Esophagus muscularis mucosa (tissue), 3 donors: ENCODE measurements around the gene GNA12.

Experiments
- CTCF ChIP-seq, 3 experiments: fragments of 200-600 bp in 2 of 3; fragments of 450-650 bp in 1 of 3; sonication (generic) in 2 of 3; IDR thresholded peaks; one replicate each; pipeline ENCODE4 v1.5.1; 2017 to 2019; ENCODE audit warnings: antibody characterized with exemption in 3 of 3, mild to moderate bottlenecking in 2 of 3, moderate library complexity in 1 of 3
- POLR2A ChIP-seq: fragments of 450-650 bp; IDR thresholded peaks from one replicate; pipeline ENCODE4 v1.6.1; 2017; ENCODE audit warnings: antibody characterized with exemption, moderate library complexity, mild to moderate bottlenecking, low read depth
- POLR2AphosphoS5 ChIP-seq, 2 donors: sonication (generic); formaldehyde crosslinking; IDR thresholded peaks; one replicate each; pipeline ENCODE4 v1.6.1; 2017; ENCODE audit warnings: antibody characterized with exemption in 2 of 2

GRCh38 chr7:2815875-2816245 lies 28.2 kb downstream of the GNA12 start:
- TF ChIP-seq POLR2A (no peak), CTCF (IDR thresholded peaks at IDR 0.05) (no peak), POLR2AphosphoS5 (IDR thresholded peaks at IDR 0.05) (no peak)
